Measurements from ENCODE around the gene TNFSF9.
"Not testable (repeated sequence)": the region's sequence is repeated elsewhere in the genome, so short reads cannot be mapped to it uniquely, and the experiment has no call there.

Gene TNFSF9

GRCh38 chr19:6533000-6533328, 2.1 kb downstream of the TNFSF9 start:
- DNase-seq, result no peak

GRCh38 chr19:6533746-6534418, 3.1 kb downstream of the TNFSF9 start:
- no peak for DNase-seq

GRCh38 chr19:6534451-6535093, 3.7 kb downstream of the TNFSF9 start:
- DNase-seq, result peak; percentile 57

GRCh38 chr19:6535558-6536137, 4.8 kb downstream of the TNFSF9 start:
- no peak for DNase-seq

GRCh38 chr19:6539514-6539913, 8.7 kb downstream of the TNFSF9 start:
- no peak for DNase-seq

- no peak for DNase-seq
These were observed 10.3 kb downstream of the TNFSF9 start for GRCh38 chr19:6540918-6541689.

- no peak for DNase-seq
These were observed 13.1 kb downstream of the TNFSF9 start for GRCh38 chr19:6543866-6544347.

- DNase-seq, result not testable (repeated sequence)
These were observed 19.9 kb downstream of the TNFSF9 start for GRCh38 chr19:6550679-6551078.

- DNase-seq, result no peak
These were observed 20.3 kb downstream of the TNFSF9 start for GRCh38 chr19:6551091-6551490.

GRCh38 chr19:6551607-6552450, 21.0 kb downstream of the TNFSF9 start:
- DNase-seq, result peak; percentile 2

- no peak for DNase-seq
These were observed 25.2 kb downstream of the TNFSF9 start for GRCh38 chr19:6556043-6556449.

- DNase-seq, result no peak
These were observed 25.8 kb downstream of the TNFSF9 start for GRCh38 chr19:6556480-6557195.

GRCh38 chr19:6562437-6562836, 31.6 kb downstream of the TNFSF9 start:
- DNase-seq, result not testable (repeated sequence)

- peak; percentile 17 for DNase-seq
These were observed 33.6 kb downstream of the TNFSF9 start for GRCh38 chr19:6564393-6564792.

- DNase-seq, result not testable (repeated sequence)
These were observed 35.9 kb downstream of the TNFSF9 start for GRCh38 chr19:6566727-6567126.

- no peak for DNase-seq
These were observed 37.2 kb downstream of the TNFSF9 start for GRCh38 chr19:6568010-6568526.

GRCh38 chr19:6568816-6569215, 38.0 kb downstream of the TNFSF9 start:
- DNase-seq, result no peak

GRCh38 chr19:6570764-6571163, 39.9 kb downstream of the TNFSF9 start:
- no peak for DNase-seq

GRCh38 chr19:6571167-6571566, 40.3 kb downstream of the TNFSF9 start:
- DNase-seq, result no peak

GRCh38 chr19:6572217-6572616, 41.4 kb downstream of the TNFSF9 start:
- no peak for DNase-seq

GRCh38 chr19:6573350-6573749, 42.5 kb downstream of the TNFSF9 start:
- no peak for DNase-seq
